HCT116 (cell line): ENCODE results near the gene CRADD. TPM values are rescaled to one million over a fixed set of nuclear protein-coding genes. Genes with fewer than 3 reads are reported as not detected.

Experiments
- ATAC-seq: fragments of 200-7000 bp; cut with Tn5 transposase; 2 replicates; pipeline ENCODE4 v1.9.1; 2020; ENCODE audit warnings: mild to moderate bottlenecking, moderate library complexity
- BruUV-seq: library from RNA; stranded (reverse); fragments of 400-500 nt; replicated peaks from 2 replicates; lab custom pipeline; 2021; lab: Mats Ljungman, UMichigan
- CTCF ChIA-PET: fragments of 300-600 bp; sonication (Branson Sonifier 250); formaldehyde crosslinking; loops from one replicate; lab custom pipeline; 2021; ENCODE audit warnings: antibody characterized with exemption; lab: Charles Lee
- POLR2A ChIA-PET: fragments of 300-600, 350-600 bp; sonication (Branson Sonifier 250); formaldehyde crosslinking; loops from one replicate; lab custom pipeline; 2021; ENCODE audit warnings: antibody characterized with exemption; lab: Charles Lee
- RAD21 ChIA-PET, 2 experiments: fragments of 300-600 bp; sonication (Branson Sonifier 250); formaldehyde crosslinking; loops; one replicate each; lab custom pipeline; 2023; ENCODE audit warnings: low total read pairs in 2 of 2; ENCODE audit not compliant: uncharacterized antibody in 2 of 2, unreplicated experiment in 2 of 2, low non-redundant PET in 1 of 2; lab: Charles Lee
- DNase-seq: peaks from one replicate; pipeline ENCODE4 v3.0.0-alpha.2; 2010; ENCODE audit warnings: low read depth, low spot score
- H2AFZ ChIP-seq: fragments of 200-600 bp; shearing (Covaris generic), sonication (generic); 2 replicates; pipeline ENCODE4 v1.6.1; 2017; ENCODE audit warnings: low read depth, mixed run types, mixed read lengths, antibody characterized with exemption, low read length; ENCODE audit not compliant: poor library complexity, severe bottlenecking
- H3K27ac ChIP-seq: 2 replicates; pipeline ENCODE4 v1.5.1; 2012; ENCODE audit warnings: low read depth, low read length
- H3K27me3 ChIP-seq: fragments of 200-600 bp; sonication (generic); 2 replicates; pipeline ENCODE4 v1.6.1; 2016; ENCODE audit warnings: mixed run types, low read length, mixed read lengths; ENCODE audit not compliant: insufficient read depth
- H3K36me3 ChIP-seq, 2 experiments: fragments of 200-500 bp in 1 of 2; fragments of 200-600 bp in 1 of 2; sonication (Bioruptor generic) in 1 of 2; sonication (generic) in 1 of 2; 2 replicates each; pipeline versions ENCODE4 v1.5.1 to v1.6.1; 2014 to 2016; ENCODE audit warnings: low read length in 2 of 2, inconsistent platforms in 1 of 2, mixed read lengths in 1 of 2, mixed run types in 1 of 2; ENCODE audit not compliant: insufficient read depth in 2 of 2, control insufficient read depth in 1 of 2
- H3K4me1 ChIP-seq, 2 experiments: fragments of 200-600 bp in 1 of 2; sonication (generic) in 1 of 2; 2 replicates each; pipeline versions ENCODE4 v1.5.1 to v1.6.1; 2012 to 2017; ENCODE audit warnings: low read length in 2 of 2, inconsistent platforms in 1 of 2, mild to moderate bottlenecking in 1 of 2, mixed read lengths in 1 of 2, mixed run types in 1 of 2, moderate library complexity in 1 of 2; ENCODE audit not compliant: insufficient read depth in 2 of 2, control insufficient read depth in 1 of 2
- H3K4me2 ChIP-seq: fragments of 200-600 bp; sonication (generic); 2 replicates; pipeline ENCODE4 v1.6.1; 2017; ENCODE audit warnings: mixed run types, low read length, mixed read lengths
- H3K4me3 ChIP-seq, 2 experiments: fragments of 200-600 bp in 1 of 2; sonication (generic) in 1 of 2; replicated peaks in 1 of 2; 2 replicates each; pipeline ENCODE4 v1.5.1; 2011 to 2016; ENCODE audit warnings: low read length in 2 of 2, control low read depth in 1 of 2, low read depth in 1 of 2, mild to moderate bottlenecking in 1 of 2, mixed read lengths in 1 of 2, mixed run types in 1 of 2
- H3K79me2 ChIP-seq: fragments of 200-600 bp; sonication (generic); 2 replicates; pipeline ENCODE4 v1.6.1; 2017; ENCODE audit warnings: mild to moderate bottlenecking, mixed run types, low read length, moderate library complexity, mixed read lengths; ENCODE audit not compliant: insufficient read depth
- H3K9ac ChIP-seq: fragments of 200-600 bp; sonication (generic); 2 replicates; pipeline ENCODE4 v1.6.1; 2016; ENCODE audit warnings: low read length, mixed read lengths
- H3K9me2 ChIP-seq: fragments of 200-600 bp; sonication (generic), shearing (Covaris generic); 2 replicates; pipeline ENCODE4 v1.6.1; 2017; ENCODE audit warnings: mixed run types, mild to moderate bottlenecking, moderate library complexity; ENCODE audit not compliant: insufficient read depth
- H3K9me3 ChIP-seq, 2 experiments: fragments of 200-500 bp in 1 of 2; fragments of 200-600 bp in 1 of 2; sonication (Bioruptor generic) in 1 of 2; sonication (generic) in 1 of 2; 2 replicates each; pipeline ENCODE4 v1.6.1; 2014 to 2017; ENCODE audit warnings: low read length in 2 of 2, mixed read lengths in 2 of 2, inconsistent platforms in 1 of 2, low read depth in 1 of 2, mild to moderate bottlenecking in 1 of 2, mixed run types in 1 of 2, moderate library complexity in 1 of 2; ENCODE audit not compliant: control insufficient read depth in 1 of 2, insufficient read depth in 1 of 2
- H4K20me1 ChIP-seq: fragments of 200-600 bp; sonication (generic), shearing (Covaris generic); 2 replicates; pipeline ENCODE4 v1.6.1; 2017; ENCODE audit warnings: mixed run types, mild to moderate bottlenecking, moderate library complexity; ENCODE audit not compliant: insufficient read depth
- CBX3 ChIP-seq: IDR thresholded peaks from 2 replicates; pipeline ENCODE4 v1.6.1; 2012; ENCODE audit warnings: low read depth
- CEBPB ChIP-seq: IDR thresholded peaks from 2 replicates; pipeline ENCODE4 v1.6.1; 2012; ENCODE audit warnings: low read depth
- EZH2 ChIP-seq: fragments of 200-600 bp; sonication (generic); IDR thresholded peaks from 2 replicates; pipeline ENCODE4 v1.6.1; 2017; ENCODE audit warnings: antibody characterized with exemption, mixed run types
- EZH2phosphoT487 ChIP-seq: fragments of 200-600 bp; IDR thresholded peaks from 2 replicates; pipeline ENCODE4 v1.6.1; 2018; ENCODE audit warnings: antibody characterized with exemption, borderline replicate concordance
- JUND ChIP-seq: IDR thresholded peaks from 2 replicates; pipeline ENCODE4 v1.6.1; 2012
- POLR2A ChIP-seq: IDR thresholded peaks from 2 replicates; pipeline ENCODE4 v1.7.0; 2011; ENCODE audit warnings: borderline replicate concordance; ENCODE audit not compliant: insufficient read depth, insufficient read length; ENCODE audit errors: extremely low read depth
- POLR2AphosphoS5 ChIP-seq: IDR thresholded peaks from 2 replicates; pipeline ENCODE4 v1.6.1; 2011; ENCODE audit warnings: mild to moderate bottlenecking, low read depth, low read length, moderate library complexity
- RAD21 ChIP-seq: IDR thresholded peaks from 2 replicates; pipeline ENCODE4 v1.6.1; 2012; ENCODE audit warnings: low read depth, mild to moderate bottlenecking
- REST ChIP-seq: IDR thresholded peaks from 2 replicates; pipeline ENCODE4 v1.6.1; 2012; ENCODE audit warnings: low read depth
- SP1 ChIP-seq: IDR thresholded peaks from 2 replicates; pipeline ENCODE4 v1.6.1; 2012; ENCODE audit warnings: low read depth
- TCF7L2 ChIP-seq: IDR thresholded peaks from 2 replicates; pipeline ENCODE4 v1.7.0; 2011; ENCODE audit warnings: borderline replicate concordance, inconsistent platforms; ENCODE audit not compliant: insufficient read depth, insufficient read length; ENCODE audit errors: extremely low read depth
- ZNF274 ChIP-seq: fragments of 200-500 bp; sonication (Bioruptor generic); IDR thresholded peaks from 2 replicates; pipeline ENCODE4 v1.6.1; 2014; ENCODE audit warnings: mild to moderate bottlenecking, low read depth, low read length, inconsistent platforms
- intact Hi-C: fragments of 100-400 bp; cut with micrococcal nuclease; formaldehyde crosslinking; loops from 2 replicates; pipeline ENCODE4 v1.10.0; 2022
- total RNA-seq: library from RNA; stranded (reverse); gene quantifications from one replicate; pipeline ENCODE4 v1.2.1, GENCODE V29; 2021; ENCODE audit not compliant: unreplicated experiment
- TF ChIP-seq, protein P1 (sequence below): IDR thresholded peaks from 2 replicates; pipeline ENCODE4 v1.6.1; 2011; ENCODE audit warnings: mild to moderate bottlenecking, low read length, moderate library complexity; ENCODE audit not compliant: insufficient replicate concordance; ENCODE audit errors: extremely low read depth

CRADD gene
- total RNA-seq, 1 experiment from 2014 or later: 12.2 TPM

DNA sequence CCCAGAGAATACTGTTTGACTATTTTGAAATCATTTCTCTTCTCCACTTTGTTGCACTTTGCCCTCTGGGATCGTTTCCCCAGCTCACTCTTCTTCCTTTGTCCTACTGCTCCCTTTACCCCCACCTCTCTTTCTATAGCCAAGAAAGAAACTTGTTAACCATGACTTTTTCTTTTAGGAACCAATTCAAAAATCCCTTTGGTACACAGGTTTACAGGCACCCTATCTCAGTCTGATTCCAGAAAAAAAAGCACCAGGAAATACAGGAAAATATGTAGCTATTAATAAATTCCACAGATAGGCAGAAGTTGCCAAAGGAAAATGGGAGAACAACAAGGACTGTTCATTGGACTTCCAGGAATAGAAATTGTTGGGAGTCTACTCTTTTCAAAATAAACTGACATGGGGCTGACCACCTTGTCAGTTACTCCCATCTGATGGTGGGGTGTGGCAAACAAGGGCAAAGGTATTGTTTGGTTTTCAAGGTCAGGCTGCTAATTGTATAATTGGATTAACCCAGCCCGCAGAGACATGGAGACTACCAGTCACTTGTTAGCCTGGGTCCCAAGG, 82.4 kb downstream of the CRADD start:
- intact Hi-C loops: no loop called here
- H3K27me3 ChIP-seq: no peaks in the 10 kb centered on the region
- H3K27ac ChIP-seq: no peak overlapping the region
- H3K9me3 ChIP-seq: no peaks in the 10 kb centered on the region
- H3K4me1 ChIP-seq: peaks cover 3 to 22% of the 10 kb centered on the region in 2 experiments; a peak in 2 of 4 replicates
- H3K4me2 ChIP-seq: no peak overlapping the region
- no peaks in the 10 kb centered on the region for H3K36me3 ChIP-seq
- DNase-seq: no peak
- no peak for TF ChIP-seq EZH2phosphoT487
- no peak for TF ChIP-seq CEBPB
- ChIA-PET CTCF (no interaction called here), RAD21 (no interaction called here), POLR2A (no interaction called here)
- no TSS peak for BruUV-seq
- no peak overlapping the region for H3K9ac ChIP-seq
- no peak for ATAC-seq
- no peak overlapping the region for H3K4me3 ChIP-seq
- H3K79me2 ChIP-seq: no peaks in the 10 kb centered on the region
- no peak overlapping the region for H2AFZ ChIP-seq
- no peaks in the 10 kb centered on the region for H4K20me1 ChIP-seq
- H3K9me2 ChIP-seq: no peaks in the 10 kb centered on the region

GRCh38 chr12:93760275-93760875, 83.2 kb downstream of the CRADD start:
- Histone ChIP-seq H3K4me1 (peaks cover 3 to 22% of the 10 kb centered on the region in 2 experiments; a peak in 2 of 4 replicates), H3K4me3 (no peak overlapping the region), H3K36me3 (no peaks in the 10 kb centered on the region), H3K9ac (no peak overlapping the region), H2AFZ (no peak overlapping the region), H3K79me2 (no peaks in the 10 kb centered on the region), H3K27me3 (no peaks in the 10 kb centered on the region), H4K20me1 (no peaks in the 10 kb centered on the region), H3K9me2 (no peaks in the 10 kb centered on the region), H3K4me2 (0 out of 2 replicates have a peak overlapping the region, but pooled peaks have one; percentile 38), H3K27ac (no peak overlapping the region), H3K9me3 (no peaks in the 10 kb centered on the region)
- ATAC-seq (no peak), DNase-seq (no peak)
- no peak for TF ChIP-seq POLR2AphosphoS5
- TF ChIP-seq EZH2phosphoT487: no peak
- no peak for TF ChIP-seq EZH2
- no peak for TF ChIP-seq CBX3
- no peak for TF ChIP-seq ZNF274
- TF ChIP-seq, protein P1, sequence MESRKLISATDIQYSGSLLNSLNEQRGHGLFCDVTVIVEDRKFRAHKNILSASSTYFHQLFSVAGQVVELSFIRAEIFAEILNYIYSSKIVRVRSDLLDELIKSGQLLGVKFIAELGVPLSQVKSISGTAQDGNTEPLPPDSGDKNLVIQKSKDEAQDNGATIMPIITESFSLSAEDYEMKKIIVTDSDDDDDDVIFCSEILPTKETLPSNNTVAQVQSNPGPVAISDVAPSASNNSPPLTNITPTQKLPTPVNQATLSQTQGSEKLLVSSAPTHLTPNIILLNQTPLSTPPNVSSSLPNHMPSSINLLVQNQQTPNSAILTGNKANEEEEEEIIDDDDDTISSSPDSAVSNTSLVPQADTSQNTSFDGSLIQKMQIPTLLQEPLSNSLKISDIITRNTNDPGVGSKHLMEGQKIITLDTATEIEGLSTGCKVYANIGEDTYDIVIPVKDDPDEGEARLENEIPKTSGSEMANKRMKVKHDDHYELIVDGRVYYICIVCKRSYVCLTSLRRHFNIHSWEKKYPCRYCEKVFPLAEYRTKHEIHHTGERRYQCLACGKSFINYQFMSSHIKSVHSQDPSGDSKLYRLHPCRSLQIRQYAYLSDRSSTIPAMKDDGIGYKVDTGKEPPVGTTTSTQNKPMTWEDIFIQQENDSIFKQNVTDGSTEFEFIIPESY: no peak
- TF ChIP-seq POLR2A: no peak
- no peak for TF ChIP-seq SP1
- TF ChIP-seq REST: no peak
- TF ChIP-seq TCF7L2: no peak
- TF ChIP-seq JUND: no peak
- no peak for TF ChIP-seq RAD21
- ChIA-PET POLR2A (no interaction called here), RAD21 (no interaction called here), CTCF (interaction anchor here (1.0 kb wide), 1 partner anchor 315 kb away, joined by 3 read pairs; no protein-coding TSS in a partner anchor)
- no TSS peak for BruUV-seq
- intact Hi-C loops: no loop called here
